ENCODE data around the gene PRUNE2.
"Not testable (repeated sequence)": the region's sequence is repeated elsewhere in the genome, so short reads cannot be mapped to it uniquely, and the experiment has no call there.

Gene PRUNE2

GRCh38 chr9:76793784-76794431 is 112.0 kb downstream of the PRUNE2 start:
- DNase-seq: no peak

- no peak for DNase-seq
Observed at GRCh38 chr9:76789840-76790239, 116.1 kb downstream of the PRUNE2 start.

DNA sequence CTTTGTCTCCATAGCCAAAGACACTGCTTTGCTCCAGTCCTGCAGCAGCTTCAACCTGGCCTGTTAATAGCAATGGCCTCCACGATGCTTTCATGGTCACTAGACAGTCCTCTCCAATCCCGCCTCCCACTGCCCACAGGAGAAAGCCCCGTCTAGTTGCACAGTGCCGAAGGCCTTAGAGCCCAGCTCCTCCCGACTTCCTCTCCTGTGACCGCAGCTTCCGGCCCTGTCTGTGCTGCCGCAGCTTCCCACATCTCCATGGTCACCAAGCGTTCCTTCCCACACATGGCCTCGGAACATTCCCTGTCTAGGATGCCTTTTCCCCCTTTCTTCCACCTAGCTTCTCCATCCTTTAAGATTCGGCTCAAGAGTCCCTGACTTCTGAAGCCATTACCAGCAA is 118.2 kb downstream of the PRUNE2 start:
- no peak for DNase-seq

DNA sequence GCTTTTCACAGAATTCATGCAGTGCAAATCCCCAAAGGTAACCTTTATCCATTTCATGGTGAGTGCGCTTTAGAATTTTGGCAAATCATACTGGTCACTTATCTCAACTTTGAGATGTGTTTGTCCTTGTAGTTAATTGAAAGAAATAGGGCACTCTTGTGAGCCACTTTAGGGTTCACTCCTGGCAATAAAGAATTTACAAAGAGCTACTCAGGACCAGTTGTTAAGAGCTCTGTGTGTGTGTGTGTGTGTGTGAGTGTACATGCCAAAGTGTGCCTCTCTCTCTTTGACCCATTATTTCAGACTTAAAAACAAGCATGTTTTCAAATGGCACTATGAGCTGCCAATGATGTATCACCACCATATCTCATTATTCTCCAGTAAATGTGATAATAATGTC is 120.4 kb downstream of the PRUNE2 start:
- DNase-seq: no peak

DNA sequence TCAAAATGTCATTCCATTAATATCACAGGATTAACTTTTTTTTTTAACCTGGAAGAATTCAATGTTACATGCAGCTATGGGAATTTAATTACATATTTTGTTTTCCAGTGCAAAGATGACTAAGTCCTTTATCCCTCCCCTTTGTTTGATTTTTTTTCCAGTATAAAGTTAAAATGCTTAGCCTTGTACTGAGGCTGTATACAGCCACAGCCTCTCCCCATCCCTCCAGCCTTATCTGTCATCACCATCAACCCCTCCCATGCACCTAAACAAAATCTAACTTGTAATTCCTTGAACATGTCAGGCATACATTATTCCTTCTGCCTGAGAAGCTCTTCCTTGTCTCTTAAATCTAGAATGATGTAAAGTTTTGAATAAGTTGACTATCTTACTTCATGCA is 121.0 kb downstream of the PRUNE2 start:
- no peak for DNase-seq

GRCh38 chr9:76772686-76773445 is 133.0 kb downstream of the PRUNE2 start:
- DNase-seq: no peak

DNA sequence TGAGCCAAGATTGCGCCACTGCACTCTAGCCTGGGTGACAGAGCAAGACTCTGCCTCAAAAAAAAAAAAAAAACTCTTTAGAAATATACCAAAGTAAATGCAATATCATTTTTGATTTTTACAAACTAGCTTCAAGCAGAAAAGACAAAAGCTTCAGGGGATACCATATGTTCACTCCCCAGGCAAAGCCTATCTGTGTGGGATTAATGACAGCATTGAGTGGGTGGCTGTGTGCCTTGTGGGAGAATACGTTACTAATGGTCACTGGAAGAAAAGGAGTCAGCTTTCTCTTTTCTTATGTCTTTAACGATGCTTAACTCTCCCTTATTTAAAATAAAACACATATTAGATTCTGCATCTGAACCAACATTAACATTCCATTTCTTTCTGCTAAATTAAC is 139.8 kb downstream of the PRUNE2 start:
- DNase-seq: no peak

DNA sequence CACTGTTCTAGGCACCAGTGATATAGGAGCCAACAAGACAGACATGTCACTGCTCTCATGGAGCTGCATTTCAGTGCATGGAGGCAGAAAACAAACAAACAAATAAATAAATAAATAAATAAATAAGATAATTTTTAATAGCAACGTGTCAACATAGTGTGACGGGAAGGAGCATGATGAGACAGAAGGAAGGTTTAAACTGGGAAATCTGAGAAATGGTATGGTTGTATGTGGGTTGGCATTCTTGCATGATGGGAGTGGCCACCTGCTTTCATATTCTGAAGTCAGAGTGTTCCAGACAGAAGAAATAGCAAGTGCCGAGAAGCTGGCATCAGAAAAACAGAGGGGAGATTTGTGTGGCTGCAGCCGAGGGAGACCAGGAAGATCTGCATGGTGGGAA is 141.8 kb downstream of the PRUNE2 start, which contains the start of gene PCA3:
PCA3 (plus strand) TSS at position 301 of the 400 bp plus-strand sequence.
- no peak for DNase-seq

DNA sequence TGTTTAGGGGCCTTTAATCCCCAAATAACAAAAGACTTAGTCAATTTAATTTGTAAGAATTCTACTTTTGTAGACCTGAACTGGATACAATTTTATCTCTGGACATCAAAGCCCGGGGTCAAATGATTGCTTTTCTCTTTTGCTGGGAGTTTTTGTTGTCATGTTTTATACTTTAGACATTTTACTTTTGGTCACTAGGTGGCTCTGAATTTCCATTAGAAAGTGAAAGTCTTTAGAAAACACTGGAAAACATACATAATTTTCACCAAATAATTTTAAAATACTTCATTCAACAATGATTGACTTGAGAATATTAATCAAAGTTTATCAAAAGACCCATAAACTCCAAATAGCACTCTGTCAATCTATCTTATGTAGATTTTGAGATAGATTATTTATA is 144.5 kb downstream of the PRUNE2 start:
- no peak for DNase-seq

GRCh38 chr9:76759732-76760131 is 146.2 kb downstream of the PRUNE2 start:
- DNase-seq: peak; percentile 87

- DNase-seq: no peak
Observed at GRCh38 chr9:76758476-76758875, 147.4 kb downstream of the PRUNE2 start.

GRCh38 chr9:76756941-76757673 is 148.8 kb downstream of the PRUNE2 start:
- peak; percentile 11 for DNase-seq

DNA sequence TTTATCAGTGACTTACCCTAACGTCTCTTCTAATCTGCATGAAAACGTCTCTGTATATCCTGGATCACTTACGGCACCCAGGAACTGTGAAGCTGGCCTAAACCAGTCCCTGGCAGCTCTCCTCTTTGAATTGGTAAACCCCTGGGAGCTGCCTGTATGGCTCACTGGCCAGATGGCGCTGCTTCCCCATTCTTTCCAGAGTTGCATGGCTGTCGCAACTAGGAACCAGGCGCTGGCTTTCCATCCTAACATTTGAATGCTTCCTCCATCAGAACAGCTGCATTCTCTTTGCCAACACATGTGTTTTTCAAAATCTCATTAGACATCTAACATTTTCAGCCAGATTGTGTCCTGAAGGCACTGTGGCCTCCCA is 149.7 kb downstream of the PRUNE2 start:
- DNase-seq: peak; percentile 55

GRCh38 chr9:76751001-76751400 is 154.9 kb downstream of the PRUNE2 start:
- DNase-seq: no peak

DNA sequence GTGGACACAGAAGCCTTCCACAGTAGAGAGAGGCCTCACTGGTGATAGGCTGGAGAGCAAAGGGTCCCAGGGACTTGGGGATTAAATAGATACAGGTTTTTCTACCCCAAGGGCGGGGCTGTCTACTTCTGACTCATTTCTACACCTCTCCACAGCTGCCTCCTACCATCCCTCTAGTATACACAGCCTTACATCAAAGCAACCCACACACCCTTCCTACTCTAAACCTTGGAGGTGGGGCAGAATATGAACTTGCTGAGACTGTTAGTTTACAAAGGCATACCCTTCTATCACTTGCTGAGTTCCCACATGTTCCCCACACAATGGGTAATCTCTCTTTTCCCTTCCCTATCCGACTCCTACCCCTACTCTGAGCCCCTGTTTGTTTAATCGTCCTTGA is 161.6 kb downstream of the PRUNE2 start:
- no peak for DNase-seq

- DNase-seq: no peak
Observed at GRCh38 chr9:76743931-76744330, 162.0 kb downstream of the PRUNE2 start.

- not testable (repeated sequence) for DNase-seq
Observed at GRCh38 chr9:76742890-76743289, 163.0 kb downstream of the PRUNE2 start.

DNA sequence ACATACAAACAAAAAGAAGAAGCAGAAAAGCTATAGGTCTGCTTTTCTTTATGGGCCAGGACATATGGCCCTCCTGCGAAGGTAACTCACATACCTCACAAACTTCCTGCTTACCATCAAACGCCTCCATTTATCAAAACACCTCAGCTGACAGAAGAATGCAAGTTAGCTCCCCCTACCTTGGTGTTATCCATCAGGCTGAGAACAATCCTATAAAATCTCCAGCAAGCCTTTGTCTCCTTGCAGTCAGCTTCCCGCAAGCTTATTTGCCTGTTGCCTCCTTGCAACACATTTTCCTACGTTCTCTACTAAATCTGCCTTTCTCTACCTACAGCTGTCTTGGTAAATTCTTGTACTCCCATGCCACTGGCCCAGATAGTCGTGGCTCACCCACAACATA is 164.4 kb downstream of the PRUNE2 start:
- DNase-seq: no peak

DNA sequence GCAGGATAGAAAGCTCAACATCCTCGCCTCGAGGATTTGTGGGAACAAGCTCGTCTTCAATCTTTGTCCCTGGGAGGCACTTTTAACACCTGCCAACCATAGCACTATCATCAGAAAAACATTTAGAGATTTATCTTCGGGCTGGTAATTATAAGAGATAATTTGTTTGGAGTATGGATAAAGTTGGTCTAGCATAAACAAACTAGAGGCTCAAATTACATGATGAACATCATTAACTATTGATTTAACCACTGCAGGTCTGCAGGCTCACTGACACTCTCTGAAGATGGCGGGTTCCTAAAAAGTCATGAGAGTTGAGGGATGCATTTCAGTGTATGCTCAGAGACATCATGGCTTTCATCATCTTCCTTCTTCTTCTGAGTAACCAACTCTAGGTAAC is 167.5 kb downstream of the PRUNE2 start:
- no peak for DNase-seq

DNA sequence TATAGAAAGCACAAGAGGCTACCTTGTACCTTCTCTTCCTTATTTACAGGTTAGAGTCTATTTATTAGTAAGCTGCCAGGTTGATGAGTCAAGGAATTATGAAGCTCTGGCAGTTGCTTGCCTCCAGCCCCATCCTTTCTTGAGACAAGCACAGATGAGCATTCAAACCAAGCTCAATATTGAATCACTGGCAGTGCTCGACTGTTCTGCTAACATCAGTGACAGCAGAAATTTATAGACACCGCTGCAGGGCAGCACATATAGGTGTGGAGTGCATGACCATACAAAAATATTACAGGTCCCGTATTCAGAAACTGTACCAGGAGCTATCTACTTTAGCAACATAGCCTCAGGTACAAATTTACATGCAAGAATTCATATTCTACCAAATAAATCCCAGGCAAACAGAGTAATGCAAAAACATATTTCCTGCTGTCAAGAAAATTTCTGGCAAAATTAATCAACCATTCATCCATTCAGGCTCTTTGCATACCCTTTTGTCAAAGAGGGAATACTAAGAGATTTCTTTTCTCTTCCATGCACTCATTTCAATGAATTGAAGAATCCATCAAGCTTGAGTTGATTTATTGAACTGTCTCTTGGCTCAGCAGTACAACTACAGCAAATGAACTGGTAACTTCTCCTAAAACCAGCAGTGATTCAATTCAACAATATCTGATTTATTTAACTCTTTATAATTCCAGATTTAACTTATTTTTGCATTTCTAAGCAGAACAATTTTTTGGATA is 168.6 kb downstream of the PRUNE2 start:
- no peak for DNase-seq

DNA sequence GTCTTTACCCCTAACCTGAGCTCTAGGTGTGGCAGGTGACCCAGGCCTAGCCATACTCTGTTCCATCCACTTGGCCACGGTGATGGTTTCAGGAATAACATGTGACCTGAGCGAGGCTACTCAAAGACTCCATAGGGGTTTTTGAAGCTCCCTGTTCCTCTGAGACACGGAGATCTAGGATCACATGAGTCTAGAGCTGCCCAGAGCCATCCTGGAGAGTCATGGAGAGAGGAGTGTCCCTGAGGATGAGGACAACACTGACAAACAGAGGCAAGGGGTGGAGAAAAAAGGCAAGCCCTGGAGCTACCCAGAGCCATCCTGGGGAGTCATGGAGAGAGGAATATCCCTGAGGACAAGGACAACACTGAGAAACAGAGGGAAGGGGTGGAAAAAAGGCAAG is 171.2 kb downstream of the PRUNE2 start:
- DNase-seq: no peak

DNA sequence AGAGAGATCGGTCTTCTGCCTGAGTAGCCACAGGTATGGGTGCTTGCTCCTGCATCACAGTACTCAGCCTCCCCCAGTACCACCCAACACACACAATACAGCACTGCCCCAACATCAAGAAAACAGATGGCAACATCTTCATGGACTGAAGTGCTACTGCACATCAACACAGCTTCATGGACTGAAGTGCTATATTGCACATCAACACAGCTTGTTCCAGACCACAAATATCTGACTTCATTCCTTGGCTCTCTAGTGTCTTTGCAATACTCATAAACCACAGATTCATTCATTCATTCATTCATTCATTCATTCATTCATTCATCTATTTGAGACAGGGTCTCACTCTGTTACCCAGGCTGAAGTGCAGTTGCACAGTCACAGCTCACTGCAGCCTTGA is 172.8 kb downstream of the PRUNE2 start:
- no peak for DNase-seq

- no peak for DNase-seq
Observed at GRCh38 chr9:76732341-76732958, 173.5 kb downstream of the PRUNE2 start.

Data from NCI-H2081 treated with DMSO at 0.1 percent for 48 hours (cell line).